Memory B cell (primary cell): ENCODE data around the gene ELK1.
A peak's percentile ranks its signal among the peaks of the same experiment; 100 is the strongest.

Source experiments
- ATAC-seq: fragments of 150-1000 bp; cut with Tn5 transposase; 2 replicates; pipeline ENCODE4 v1.10.0; 2021; ENCODE audit warnings: low read depth, mild to moderate bottlenecking, moderate library complexity
- DNase-seq, 2 donors: peaks; one replicate each; pipeline ENCODE4 v3.0.0; 2022; ENCODE audit warnings: low spot score in 2 of 2
- H3K27ac Mint-ChIP-seq: one replicate; pipeline ENCODE4 v1.8.0; 2022; ENCODE audit warnings: mild to moderate bottlenecking, moderate library complexity, mixed read lengths
- H3K27me3 Mint-ChIP-seq: one replicate; pipeline ENCODE4 v1.8.0; 2022; ENCODE audit warnings: mixed read lengths
- H3K36me3 Mint-ChIP-seq: one replicate; pipeline ENCODE4 v1.8.0; 2022; ENCODE audit warnings: mild to moderate bottlenecking, mixed read lengths
- H3K4me1 Mint-ChIP-seq: one replicate; pipeline ENCODE4 v1.8.0; 2022; ENCODE audit warnings: mixed read lengths
- H3K4me3 Mint-ChIP-seq: one replicate; pipeline ENCODE4 v1.8.0; 2022; ENCODE audit warnings: mild to moderate bottlenecking, moderate library complexity, mixed read lengths
- H3K9me3 Mint-ChIP-seq: one replicate; pipeline ENCODE4 v1.8.0; 2022; ENCODE audit warnings: mixed read lengths

The ELK1 gene

DNA sequence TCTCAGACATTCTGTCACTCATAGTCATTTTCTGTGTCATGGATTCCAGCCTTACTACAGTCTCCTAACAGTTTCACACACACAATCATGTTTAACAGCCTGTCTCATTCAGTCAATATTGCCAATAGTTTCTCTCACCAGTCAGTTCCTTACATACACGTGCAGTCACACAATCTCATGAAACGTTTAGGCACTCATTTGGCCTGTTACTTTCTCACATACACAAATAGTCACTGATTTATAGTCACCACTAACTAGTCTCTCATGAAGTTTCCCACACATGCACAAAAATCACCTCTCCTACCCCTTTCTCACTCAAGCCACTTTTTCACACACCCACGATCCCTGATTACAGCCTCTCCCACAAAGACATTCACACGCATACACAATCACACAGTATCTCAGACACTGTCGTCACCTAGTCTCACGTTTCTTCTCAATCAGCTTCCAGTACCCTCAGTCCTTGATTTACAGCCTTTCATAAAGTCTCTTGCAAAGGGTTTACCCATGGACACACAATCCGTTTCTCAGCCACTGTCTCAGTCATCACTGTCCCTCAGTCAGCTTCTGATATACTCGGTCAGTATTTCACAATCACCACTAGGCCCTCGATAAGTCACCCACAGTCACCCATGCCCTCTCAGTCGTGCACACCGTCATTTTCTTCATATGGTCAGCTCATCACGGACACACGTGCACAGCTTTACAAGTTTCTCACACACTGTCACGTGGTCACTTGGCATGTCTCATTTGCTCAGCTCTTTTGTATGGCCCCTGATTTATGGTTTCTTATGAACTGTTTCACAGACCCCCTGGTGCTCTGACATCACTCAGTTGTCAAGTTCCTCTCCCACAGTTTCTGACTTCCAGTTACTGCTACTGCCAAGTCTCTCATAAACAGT lies 16.4 kb downstream of the ELK1 start:
- DNase-seq (no peak), ATAC-seq (no peak)
- Mint-ChIP-seq H3K27ac (no peak overlapping the region), H3K36me3 (peaks cover 8% of the 10 kb centered on the region), H3K27me3 (no peaks in the 10 kb centered on the region), H3K4me1 (peaks cover 7% of the 10 kb centered on the region), H3K9me3 (no peaks in the 10 kb centered on the region), H3K4me3 (no peak overlapping the region)

DNA sequence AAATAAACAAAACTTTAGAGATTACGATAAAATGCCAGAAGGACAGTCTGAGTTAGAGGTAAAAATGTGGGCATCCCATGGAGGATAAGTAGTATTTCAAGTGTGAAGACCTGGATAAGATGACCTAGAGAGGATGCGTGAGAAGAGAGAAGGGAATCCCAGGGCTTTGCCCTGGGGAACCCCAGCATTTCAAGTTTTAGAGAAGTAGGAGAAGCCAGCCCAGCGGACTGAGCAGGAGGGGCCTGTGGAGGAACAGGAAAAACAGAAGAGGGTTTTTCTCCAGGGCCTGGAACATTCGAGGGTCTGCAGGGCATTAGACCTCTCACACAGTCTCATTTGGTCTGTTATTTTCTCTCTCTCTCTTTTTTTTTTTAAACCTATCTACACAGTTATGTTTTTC lies 17.7 kb downstream of the ELK1 start:
- H3K36me3 Mint-ChIP-seq: peaks cover 8% of the 10 kb centered on the region
- ATAC-seq: no peak
- H3K9me3 Mint-ChIP-seq: no peaks in the 10 kb centered on the region
- no peaks in the 10 kb centered on the region for H3K27me3 Mint-ChIP-seq
- no peak for DNase-seq
- no peak overlapping the region for H3K4me3 Mint-ChIP-seq
- H3K27ac Mint-ChIP-seq: peak overlapping the region; percentile 18
- peaks cover 7% of the 10 kb centered on the region for H3K4me1 Mint-ChIP-seq

DNA sequence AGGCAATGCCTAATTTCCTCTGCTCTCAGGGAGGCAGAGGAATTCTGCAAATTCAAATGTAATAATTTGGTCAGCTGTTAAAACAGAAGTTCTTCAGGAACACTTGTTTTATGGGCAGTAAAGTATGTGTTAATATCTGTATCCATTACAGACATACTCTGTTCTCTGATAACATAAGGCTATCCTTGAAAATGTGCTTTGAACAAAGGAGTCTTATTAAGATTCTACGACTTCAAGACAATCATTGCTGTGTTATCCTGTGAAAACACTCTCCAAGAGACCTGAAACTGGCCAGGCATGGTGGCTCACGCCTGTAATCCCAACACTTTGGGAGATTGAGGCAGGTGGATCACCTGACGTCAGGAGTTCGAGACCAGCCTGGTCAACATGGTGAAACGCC lies 18.7 kb downstream of the ELK1 start:
- Mint-ChIP-seq H3K4me3 (no peak overlapping the region), H3K27me3 (no peaks in the 10 kb centered on the region), H3K27ac (no peak overlapping the region), H3K4me1 (peaks cover 7% of the 10 kb centered on the region), H3K9me3 (no peaks in the 10 kb centered on the region), H3K36me3 (peaks cover 1% of the 10 kb centered on the region)
- DNase-seq (no peak), ATAC-seq (no peak)

- Mint-ChIP-seq H3K36me3 (peaks cover 2% of the 10 kb centered on the region), H3K27me3 (peaks cover 5% of the 10 kb centered on the region), H3K27ac (no peak within 1 kb of the TSS), H3K9me3 (no peaks in the 10 kb centered on the region), H3K4me3 (no peak within 1 kb of the TSS), H3K4me1 (peaks cover 7% of the 10 kb centered on the region)
- no peak for DNase-seq
- no peak for ATAC-seq
Measured at GRCh38 chrX:47629419-47630200, 20.8 kb downstream of the ELK1 start, which contains the start of gene CFP. CFP (minus strand) TSS chrX:47629930; CDS start chrX:47629844, 86 bp downstream.

GRCh38 chrX:47628982-47629381 lies 21.4 kb downstream of the ELK1 start:
- no peak for DNase-seq
- H3K4me3 Mint-ChIP-seq: no peak overlapping the region
- no peaks in the 10 kb centered on the region for H3K9me3 Mint-ChIP-seq
- H3K4me1 Mint-ChIP-seq: peaks cover 7% of the 10 kb centered on the region
- H3K27ac Mint-ChIP-seq: no peak overlapping the region
- ATAC-seq: peak; percentile 46
- H3K36me3 Mint-ChIP-seq: peaks cover 2% of the 10 kb centered on the region
- H3K27me3 Mint-ChIP-seq: peaks cover 5% of the 10 kb centered on the region

- H3K4me1 Mint-ChIP-seq: peaks cover 7% of the 10 kb centered on the region
- H3K36me3 Mint-ChIP-seq: peaks cover 2% of the 10 kb centered on the region
- ATAC-seq: no peak
- DNase-seq: no peak
- H3K27me3 Mint-ChIP-seq: peaks cover 20% of the 10 kb centered on the region
- no peak overlapping the region for H3K27ac Mint-ChIP-seq
- H3K4me3 Mint-ChIP-seq: no peak overlapping the region
- no peaks in the 10 kb centered on the region for H3K9me3 Mint-ChIP-seq
Measured at GRCh38 chrX:47625365-47625764, 25.0 kb downstream of the ELK1 start.

DNA sequence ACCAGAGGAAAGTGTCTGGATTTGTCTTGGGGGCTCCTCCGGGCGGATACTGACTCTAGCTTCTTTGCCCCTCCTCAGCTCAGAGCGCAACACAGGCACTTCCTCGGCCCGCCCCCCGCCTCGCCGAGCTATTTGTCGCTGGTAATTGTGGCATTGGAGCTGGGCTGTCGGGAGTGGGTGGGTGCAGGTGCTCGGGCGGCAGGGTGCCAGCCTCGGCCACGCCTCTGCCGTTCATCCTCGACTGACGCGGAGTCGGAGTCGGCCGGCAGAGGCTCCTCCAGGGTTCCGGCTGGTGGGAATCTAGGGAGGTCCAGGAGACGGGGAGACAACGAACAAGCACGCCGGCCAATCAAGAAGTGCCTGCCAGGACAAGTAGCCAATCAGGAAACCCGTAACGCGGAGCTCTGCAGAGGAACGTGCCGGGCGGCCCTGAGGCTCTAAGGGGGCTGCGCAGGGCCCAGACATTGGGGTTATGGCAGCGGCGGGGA lies 26.8 kb downstream of the ELK1 start:
- H3K36me3 Mint-ChIP-seq: peaks cover 2% of the 10 kb centered on the region
- H3K4me1 Mint-ChIP-seq: peaks cover 3% of the 10 kb centered on the region
- ATAC-seq (no peak), DNase-seq (no peak)
- H3K4me3 Mint-ChIP-seq: peak overlapping the region; percentile 14
- no peaks in the 10 kb centered on the region for H3K9me3 Mint-ChIP-seq
- H3K27ac Mint-ChIP-seq: no peak overlapping the region
- H3K27me3 Mint-ChIP-seq: peaks cover 24% of the 10 kb centered on the region

DNA sequence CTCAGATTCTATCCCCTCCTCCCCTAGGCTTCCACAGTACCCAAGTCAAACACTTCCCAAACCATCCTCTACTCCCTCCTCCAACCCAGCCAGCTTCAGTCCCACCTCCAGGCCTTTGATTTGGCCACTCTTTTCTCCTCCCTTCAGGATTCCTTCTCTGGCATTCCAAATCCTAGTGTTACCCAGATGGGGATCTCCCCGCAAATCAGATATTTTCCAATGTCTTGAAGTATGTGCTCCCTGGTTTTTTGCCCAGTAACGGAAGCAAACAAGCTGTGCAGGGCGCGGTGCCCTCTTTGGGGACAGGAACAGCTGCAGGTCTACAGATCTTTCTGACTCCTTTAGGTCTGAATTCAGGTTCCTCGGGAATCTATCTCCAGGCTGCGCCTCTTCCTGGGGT lies 28.5 kb downstream of the ELK1 start:
- no peak overlapping the region for H3K27ac Mint-ChIP-seq
- H3K36me3 Mint-ChIP-seq: peaks cover 2% of the 10 kb centered on the region
- no peak overlapping the region for H3K4me3 Mint-ChIP-seq
- no peaks in the 10 kb centered on the region for H3K9me3 Mint-ChIP-seq
- peaks cover 3% of the 10 kb centered on the region for H3K4me1 Mint-ChIP-seq
- no peak for ATAC-seq
- no peak for DNase-seq
- H3K27me3 Mint-ChIP-seq: peaks cover 33% of the 10 kb centered on the region

GRCh38 chrX:47620303-47620685 lies 30.1 kb downstream of the ELK1 start:
- ATAC-seq: no peak
- H3K27ac Mint-ChIP-seq: no peak overlapping the region
- peaks cover 3% of the 10 kb centered on the region for H3K4me1 Mint-ChIP-seq
- DNase-seq: no peak
- no peaks in the 10 kb centered on the region for H3K36me3 Mint-ChIP-seq
- no peak overlapping the region for H3K4me3 Mint-ChIP-seq
- no peaks in the 10 kb centered on the region for H3K9me3 Mint-ChIP-seq
- peaks cover 35% of the 10 kb centered on the region for H3K27me3 Mint-ChIP-seq

DNA sequence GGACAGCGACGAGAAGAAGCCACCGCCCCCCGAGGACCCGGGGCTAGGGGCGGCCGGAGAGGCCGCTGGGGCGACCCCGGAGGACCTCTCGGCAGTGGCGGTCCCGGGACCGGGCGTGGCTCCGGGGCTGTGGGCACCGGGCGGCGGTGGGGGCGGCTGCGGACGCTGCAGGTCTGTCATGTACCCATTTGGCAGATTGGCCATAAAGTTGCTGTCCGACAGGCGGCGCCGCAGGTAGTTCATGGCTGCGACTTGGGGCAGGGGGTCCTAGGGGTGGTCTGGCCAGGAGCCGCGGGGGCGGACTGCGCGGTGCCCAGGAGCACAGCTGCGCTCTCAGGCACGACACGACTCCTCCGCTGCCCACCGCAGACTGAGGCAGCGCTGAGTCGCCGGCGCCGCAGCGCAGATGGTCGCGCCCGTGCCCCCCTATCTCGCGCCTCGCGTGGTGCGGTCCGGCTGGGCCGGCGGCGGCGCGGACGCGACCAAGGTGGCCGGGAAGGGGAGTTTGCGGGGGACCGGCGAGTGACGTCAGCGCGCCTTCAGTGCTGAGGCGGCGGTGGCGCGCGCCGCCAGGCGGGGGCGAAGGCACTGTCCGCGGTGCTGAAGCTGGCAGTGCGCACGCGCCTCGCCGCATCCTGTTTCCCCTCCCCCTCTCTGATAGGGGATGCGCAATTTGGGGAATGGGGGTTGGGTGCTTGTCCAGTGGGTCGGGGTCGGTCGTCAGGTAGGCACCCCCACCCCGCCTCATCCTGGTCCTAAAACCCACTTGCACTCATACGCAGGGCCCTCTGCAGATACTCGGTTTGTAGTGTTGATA lies 30.7 kb downstream of the ELK1 start, which contains the start of gene SYN1:
Gene SYN1, minus strand, starts transcription at position 372 of the 817 bp plus-strand sequence. Its CDS starts 129 bp downstream, at position 243.
- Mint-ChIP-seq H3K4me1 (peaks cover 3% of the 10 kb centered on the region), H3K4me3 (peak within 1 kb of the TSS; percentile 57), H3K36me3 (no peaks in the 10 kb centered on the region), H3K9me3 (no peaks in the 10 kb centered on the region), H3K27me3 (peaks cover 31% of the 10 kb centered on the region), H3K27ac (no peak within 1 kb of the TSS)
- DNase-seq (peak; percentile 70 to 72), ATAC-seq (peak; percentile 96)

- H3K4me3 Mint-ChIP-seq: peak overlapping the region; percentile 57
- H3K27ac Mint-ChIP-seq: no peak overlapping the region
- H3K9me3 Mint-ChIP-seq: no peaks in the 10 kb centered on the region
- no peaks in the 10 kb centered on the region for H3K36me3 Mint-ChIP-seq
- H3K27me3 Mint-ChIP-seq: peaks cover 31% of the 10 kb centered on the region
- H3K4me1 Mint-ChIP-seq: peaks cover 3% of the 10 kb centered on the region
- DNase-seq: no peak
- ATAC-seq: no peak
Measured at GRCh38 chrX:47618923-47619485, 31.4 kb downstream of the ELK1 start.

DNA sequence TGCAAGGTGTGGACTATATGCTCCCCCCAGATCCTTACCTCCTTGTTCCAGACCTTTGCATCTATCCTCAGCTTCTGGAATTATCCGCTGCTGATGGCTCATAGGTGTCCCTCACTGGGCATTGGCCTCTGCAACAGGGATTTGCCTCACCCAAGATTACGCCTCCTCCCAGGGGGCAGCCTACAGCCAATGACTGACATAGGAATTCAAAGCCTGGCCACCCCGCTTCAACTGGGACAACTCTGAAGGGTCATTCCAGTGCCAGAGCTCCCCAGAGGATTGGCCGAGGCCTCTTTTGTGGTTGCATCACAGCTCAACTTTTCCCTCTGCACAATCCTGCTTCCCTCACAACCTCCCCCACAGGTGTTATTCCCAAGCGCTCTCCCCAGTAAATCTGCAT lies 35.7 kb downstream of the ELK1 start:
- Mint-ChIP-seq H3K27me3 (peaks cover 15% of the 10 kb centered on the region), H3K4me1 (peaks cover 3% of the 10 kb centered on the region), H3K4me3 (no peak overlapping the region), H3K36me3 (no peaks in the 10 kb centered on the region), H3K27ac (no peak overlapping the region), H3K9me3 (no peaks in the 10 kb centered on the region)
- ATAC-seq (no peak), DNase-seq (no peak)

DNA sequence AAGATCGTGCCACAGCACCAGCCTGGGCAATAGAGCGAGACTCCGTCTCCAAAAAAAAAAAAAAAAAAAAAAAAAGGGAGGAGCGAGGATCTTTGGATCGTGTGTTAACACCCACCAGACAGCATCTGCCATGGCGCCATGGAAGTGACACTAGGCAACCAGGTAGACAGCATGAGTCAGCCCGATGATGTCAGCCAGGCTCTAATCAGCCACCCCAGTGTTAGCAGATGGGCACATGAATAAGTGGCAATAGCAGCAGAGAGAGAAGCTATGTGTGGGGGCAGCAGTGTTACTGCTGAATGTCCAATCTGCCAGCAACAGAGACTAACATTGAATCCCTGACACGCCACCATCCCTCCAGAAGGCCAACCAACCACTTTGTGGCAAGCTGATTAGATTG lies 37.3 kb downstream of the ELK1 start:
- no peak for DNase-seq
- ATAC-seq: no peak
- H3K27ac Mint-ChIP-seq: no peak overlapping the region
- peaks cover 11% of the 10 kb centered on the region for H3K27me3 Mint-ChIP-seq
- no peaks in the 10 kb centered on the region for H3K9me3 Mint-ChIP-seq
- no peaks in the 10 kb centered on the region for H3K36me3 Mint-ChIP-seq
- H3K4me3 Mint-ChIP-seq: no peak overlapping the region
- peaks cover 3% of the 10 kb centered on the region for H3K4me1 Mint-ChIP-seq
